Mesenchymal stem cell (in vitro differentiated cells and primary cell): Measurements from ENCODE around the gene CCDC85A.
A peak's percentile ranks its signal among the peaks of the same experiment; 100 is the strongest.

ENCODE experiments used
- DNase-seq: peaks from one replicate; pipeline ENCODE4 v3.0.0-alpha.2; 2013
- H2AFZ ChIP-seq: one replicate; pipeline ENCODE4 v1.6.1; 2013; ENCODE audit warnings: low read depth, mild to moderate bottlenecking, control low read depth, inconsistent platforms, low read length, moderate library complexity
- H2AK5ac ChIP-seq: 2 replicates; pipeline ENCODE4 v1.6.1; 2013; ENCODE audit warnings: low read length, moderate library complexity, mild to moderate bottlenecking, inconsistent platforms; ENCODE audit not compliant: severe bottlenecking
- H2BK120ac ChIP-seq: one replicate; pipeline ENCODE4 v1.6.1; 2013; ENCODE audit warnings: low read depth, mild to moderate bottlenecking, inconsistent platforms, low read length, moderate library complexity
- H2BK12ac ChIP-seq, 2 experiments: one replicate each; pipeline ENCODE4 v1.6.1; 2013; ENCODE audit warnings: inconsistent platforms in 2 of 2, low read length in 2 of 2, mild to moderate bottlenecking in 2 of 2, moderate library complexity in 2 of 2, control low read depth in 1 of 2
- H2BK15ac ChIP-seq: one replicate; pipeline ENCODE4 v1.6.1; 2013; ENCODE audit warnings: mild to moderate bottlenecking, low read depth, inconsistent platforms; ENCODE audit not compliant: poor library complexity, severe bottlenecking
- H2BK5ac ChIP-seq: 2 replicates; pipeline ENCODE4 v1.6.1; 2013; ENCODE audit warnings: low read depth, mild to moderate bottlenecking, low read length, control low read depth, inconsistent platforms; ENCODE audit not compliant: poor library complexity, severe bottlenecking
- H3K14ac ChIP-seq, 2 experiments: one replicate each; pipeline ENCODE4 v1.6.1; 2013; ENCODE audit warnings: inconsistent platforms in 2 of 2, low read length in 2 of 2, control low read depth in 1 of 2, mild to moderate bottlenecking in 1 of 2, moderate library complexity in 1 of 2
- H3K18ac ChIP-seq, 2 experiments: one replicate each; pipeline ENCODE4 v1.6.1; 2013; ENCODE audit warnings: inconsistent platforms in 2 of 2, low read length in 2 of 2, control low read depth in 1 of 2, low read depth in 1 of 2, mild to moderate bottlenecking in 1 of 2
- H3K23ac ChIP-seq, 2 experiments: one replicate each; pipeline ENCODE4 v1.6.1; 2013; ENCODE audit warnings: inconsistent platforms in 2 of 2, low read length in 2 of 2, mild to moderate bottlenecking in 2 of 2, moderate library complexity in 2 of 2, control low read depth in 1 of 2
- H3K27ac ChIP-seq: 2 replicates; pipeline ENCODE4 v1.5.1; 2013; ENCODE audit warnings: mild to moderate bottlenecking, moderate library complexity, low read length, control low read depth, inconsistent platforms; ENCODE audit not compliant: poor library complexity, severe bottlenecking
- H3K27me3 ChIP-seq, 2 experiments: 2 replicates each; pipeline versions ENCODE4 v1.6.1 to v1.7.0; 2013; ENCODE audit warnings: low read length in 2 of 2, mild to moderate bottlenecking in 2 of 2, moderate library complexity in 2 of 2, control low read depth in 1 of 2, inconsistent platforms in 1 of 2; ENCODE audit not compliant: control insufficient read depth in 1 of 2, insufficient read depth in 1 of 2
- H3K36me3 ChIP-seq, 2 experiments: 2 replicates each; pipeline versions ENCODE4 v1.6.1 to v1.7.0; 2013; ENCODE audit warnings: low read length in 2 of 2, control low read depth in 1 of 2, inconsistent platforms in 1 of 2, low read depth in 1 of 2, mild to moderate bottlenecking in 1 of 2; ENCODE audit not compliant: insufficient read depth in 2 of 2, control insufficient read depth in 1 of 2
- H3K4ac ChIP-seq, 2 experiments: one replicate each; pipeline ENCODE4 v1.6.1; 2013; ENCODE audit warnings: inconsistent platforms in 2 of 2, low read length in 2 of 2, mild to moderate bottlenecking in 2 of 2, moderate library complexity in 2 of 2, control low read depth in 1 of 2, low read depth in 1 of 2
- H3K4me1 ChIP-seq: 2 replicates; pipeline ENCODE4 v1.6.1; 2013; ENCODE audit warnings: low read depth, low read length, control low read depth; ENCODE audit not compliant: control insufficient read depth, insufficient read depth
- H3K4me2 ChIP-seq: 2 replicates; pipeline ENCODE4 v1.6.1; 2013; ENCODE audit warnings: low read length, mild to moderate bottlenecking, inconsistent platforms; ENCODE audit not compliant: poor library complexity, severe bottlenecking
- H3K4me3 ChIP-seq, 2 experiments: 2 replicates each; pipeline versions ENCODE4 v1.5.1 to v1.7.0; 2013; ENCODE audit warnings: low read length in 2 of 2, mild to moderate bottlenecking in 2 of 2, control low read depth in 1 of 2, low read depth in 1 of 2; ENCODE audit not compliant: insufficient read depth in 1 of 2
- H3K79me1 ChIP-seq: replicated peaks from 2 replicates; pipeline ENCODE4 v1.6.1; 2013; ENCODE audit warnings: mild to moderate bottlenecking, control low read depth, low read length, inconsistent platforms; ENCODE audit not compliant: poor library complexity, severe bottlenecking
- H3K9ac ChIP-seq: 2 replicates; pipeline ENCODE4 v1.7.0; 2013; ENCODE audit warnings: mild to moderate bottlenecking, low read length, moderate library complexity
- H3K9me3 ChIP-seq: 2 replicates; pipeline ENCODE4 v1.7.0; 2013; ENCODE audit warnings: mild to moderate bottlenecking, low read length; ENCODE audit not compliant: control insufficient read depth
- H4K8ac ChIP-seq: one replicate; pipeline ENCODE4 v1.6.1; 2013; ENCODE audit warnings: inconsistent platforms, mild to moderate bottlenecking, low read length, moderate library complexity
- H4K91ac ChIP-seq: one replicate; pipeline ENCODE4 v1.6.1; 2013; ENCODE audit warnings: mild to moderate bottlenecking, low read length, inconsistent platforms
- WGBS: methylation state at CpG from one replicate; pipeline ENCODE4 v1.1.7; 2013; ENCODE audit warnings: mixed read lengths; 5-methylcytosine and 5-hydroxymethylcytosine counted together

CCDC85A gene

DNA sequence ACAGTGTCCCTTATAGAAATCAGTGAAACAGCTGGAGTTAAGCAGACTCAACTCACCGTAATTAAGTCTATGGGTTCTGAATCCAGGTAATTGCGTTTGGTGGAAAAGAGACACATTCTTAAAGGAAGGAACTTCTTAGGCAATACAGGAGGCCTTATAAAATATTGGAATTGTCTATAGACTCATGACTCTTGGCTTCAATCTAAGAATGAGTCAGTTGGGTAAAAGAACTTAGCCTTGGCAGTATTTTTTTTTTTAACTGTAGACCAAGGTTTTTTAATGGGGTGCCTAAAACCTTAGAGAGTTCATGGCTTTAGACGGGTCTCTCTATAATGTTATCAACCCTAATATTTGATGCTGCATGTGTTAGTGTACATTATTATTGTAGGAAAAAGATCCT is 47.6 kb downstream of the CCDC85A start:
- no peak overlapping the region for H3K4ac ChIP-seq
- no peak overlapping the region for H3K9ac ChIP-seq
- H3K4me1 ChIP-seq, result no peaks in the 10 kb centered on the region
- no peak overlapping the region for H3K18ac ChIP-seq
- no peaks in the 10 kb centered on the region for H3K36me3 ChIP-seq
- no peak overlapping the region for H3K14ac ChIP-seq
- no peak overlapping the region for H4K8ac ChIP-seq
- H3K27me3 ChIP-seq, result no peaks in the 10 kb centered on the region
- no peak overlapping the region for H3K27ac ChIP-seq
- H3K79me1 ChIP-seq, result no peaks in the 10 kb centered on the region
- DNase-seq, result no peak
- H3K23ac ChIP-seq, result no peak overlapping the region
- no peak overlapping the region for H4K91ac ChIP-seq
- no peak overlapping the region for H3K4me3 ChIP-seq
- H2BK12ac ChIP-seq, result no peak overlapping the region
- H2AK5ac ChIP-seq, result no peak overlapping the region
- 92% methylated on average over 3 of the region's 3 CpGs for WGBS
- H2BK5ac ChIP-seq, result no peak overlapping the region
- no peak overlapping the region for H2AFZ ChIP-seq
- H3K9me3 ChIP-seq, result no peaks in the 10 kb centered on the region
- no peak overlapping the region for H2BK15ac ChIP-seq
- no peak overlapping the region for H3K4me2 ChIP-seq
- no peak overlapping the region for H2BK120ac ChIP-seq

DNA sequence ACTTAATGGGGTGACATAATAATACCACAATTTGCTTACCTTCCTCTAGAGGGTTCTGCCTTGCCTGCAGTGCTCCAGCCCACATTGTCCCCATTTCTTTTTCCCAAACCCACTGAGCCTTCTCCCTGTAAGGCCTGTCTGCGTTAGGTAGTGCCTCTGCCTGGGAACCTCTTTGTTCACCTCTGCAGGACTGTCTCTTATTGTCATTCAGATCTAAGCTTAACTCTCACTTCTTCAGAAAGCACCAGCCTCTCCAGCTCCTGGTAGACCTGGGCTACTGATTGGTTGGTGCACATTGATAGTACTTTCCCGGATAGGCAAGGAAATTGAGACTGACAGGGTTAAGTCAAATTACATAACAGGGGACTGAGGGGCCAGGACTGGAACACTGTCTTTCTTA is 49.1 kb downstream of the CCDC85A start:
- H3K14ac ChIP-seq, result no peak overlapping the region
- H3K36me3 ChIP-seq, result no peaks in the 10 kb centered on the region
- no peak overlapping the region for H3K18ac ChIP-seq
- H3K4me1 ChIP-seq, result no peaks in the 10 kb centered on the region
- H3K9me3 ChIP-seq, result no peaks in the 10 kb centered on the region
- H4K91ac ChIP-seq, result no peak overlapping the region
- H4K8ac ChIP-seq, result no peak overlapping the region
- H2BK5ac ChIP-seq, result no peak overlapping the region
- H3K9ac ChIP-seq, result no peak overlapping the region
- no peaks in the 10 kb centered on the region for H3K27me3 ChIP-seq
- no peak overlapping the region for H2BK12ac ChIP-seq
- DNase-seq, result no peak
- no peak overlapping the region for H3K4me3 ChIP-seq
- no peak overlapping the region for H3K27ac ChIP-seq
- no peak overlapping the region for H3K4me2 ChIP-seq
- WGBS, result 85% methylated on average over 2 of the region's 2 CpGs
- no peak overlapping the region for H3K23ac ChIP-seq
- H3K4ac ChIP-seq, result no peak overlapping the region
- H2BK15ac ChIP-seq, result no peak overlapping the region
- H3K79me1 ChIP-seq, result no peaks in the 10 kb centered on the region
- H2AK5ac ChIP-seq, result no peak overlapping the region
- H2BK120ac ChIP-seq, result no peak overlapping the region
- no peak overlapping the region for H2AFZ ChIP-seq

DNA sequence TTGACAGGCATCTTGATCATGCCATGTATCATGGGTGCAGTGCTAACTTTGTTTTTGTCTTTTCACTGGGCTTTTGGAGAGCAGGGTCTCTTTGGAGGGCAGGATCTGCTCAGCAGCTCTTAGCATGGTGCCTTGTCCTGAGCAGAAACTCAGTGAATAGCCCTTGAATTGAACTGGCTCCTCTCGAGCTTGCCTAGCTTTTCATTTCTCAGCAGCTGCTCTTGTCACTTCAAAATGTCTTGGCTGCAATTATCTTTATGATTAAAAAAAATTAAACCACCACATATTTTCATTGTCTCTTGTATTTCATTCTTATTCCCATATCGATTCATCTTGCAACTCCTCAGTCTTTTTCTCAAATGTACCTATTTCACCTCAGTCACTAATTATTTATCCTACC is 50.5 kb downstream of the CCDC85A start:
- no peak overlapping the region for H3K4me3 ChIP-seq
- no peak for DNase-seq
- no peaks in the 10 kb centered on the region for H3K36me3 ChIP-seq
- peak overlapping the region in 1 of 2 experiments; percentile 42 for H3K14ac ChIP-seq
- no peak overlapping the region for H2BK120ac ChIP-seq
- WGBS, result 89% methylated on average over 2 of the region's 2 CpGs
- H3K4me2 ChIP-seq, result no peak overlapping the region
- no peaks in the 10 kb centered on the region for H3K9me3 ChIP-seq
- H2BK15ac ChIP-seq, result no peak overlapping the region
- no peak overlapping the region for H2BK12ac ChIP-seq
- H3K27ac ChIP-seq, result no peak overlapping the region
- no peak overlapping the region for H3K4ac ChIP-seq
- no peak overlapping the region for H3K23ac ChIP-seq
- no peak overlapping the region for H4K91ac ChIP-seq
- no peaks in the 10 kb centered on the region for H3K4me1 ChIP-seq
- no peak overlapping the region for H2BK5ac ChIP-seq
- H3K18ac ChIP-seq, result no peak overlapping the region
- H3K9ac ChIP-seq, result no peak overlapping the region
- no peak overlapping the region for H2AFZ ChIP-seq
- H4K8ac ChIP-seq, result no peak overlapping the region
- H3K79me1 ChIP-seq, result no peaks in the 10 kb centered on the region
- H2AK5ac ChIP-seq, result no peak overlapping the region
- H3K27me3 ChIP-seq, result no peaks in the 10 kb centered on the region

DNA sequence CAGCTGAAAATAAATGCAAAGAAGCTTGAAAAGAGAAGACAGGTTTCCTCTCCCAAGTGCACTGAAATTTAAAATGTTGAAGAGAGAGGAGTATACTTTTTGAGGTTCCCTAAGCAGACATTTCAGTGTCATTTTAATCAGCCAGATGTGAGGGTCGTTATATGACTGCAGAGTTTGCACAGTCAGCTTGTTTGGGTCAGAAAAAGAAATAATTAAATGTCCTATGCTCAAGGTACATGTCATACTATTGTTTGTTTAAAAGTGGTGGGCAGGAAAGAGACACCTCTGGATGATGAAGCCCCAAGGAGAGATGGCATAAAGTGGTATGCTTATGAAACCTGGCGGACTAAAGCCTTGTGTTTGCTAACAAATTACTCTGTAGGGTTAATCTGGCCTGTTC is 55.2 kb downstream of the CCDC85A start:
- H2BK12ac ChIP-seq, result no peak overlapping the region
- H3K9ac ChIP-seq, result no peak overlapping the region

More for the DNA sequence above, 55.2 kb downstream of the CCDC85A start:
- Histone ChIP-seq H3K27ac (no peak overlapping the region), H2AFZ (no peak overlapping the region), H3K4me1 (no peaks in the 10 kb centered on the region), H3K79me1 (no peaks in the 10 kb centered on the region), H3K14ac (no peak overlapping the region), H3K18ac (no peak overlapping the region), H2AK5ac (no peak overlapping the region), H2BK5ac (no peak overlapping the region), H4K8ac (no peak overlapping the region), H3K27me3 (no peaks in the 10 kb centered on the region), H3K36me3 (no peaks in the 10 kb centered on the region), H3K23ac (no peak overlapping the region), H3K4me2 (no peak overlapping the region), H3K4ac (no peak overlapping the region), H3K9me3 (peaks cover 10% of the 10 kb centered on the region), H3K4me3 (no peak overlapping the region), H4K91ac (no peak overlapping the region), H2BK120ac (no peak overlapping the region), H2BK15ac (no peak overlapping the region)
- 15% methylated on average over 1 of the region's 2 CpGs for WGBS
- DNase-seq, result no peak
